NAMALWA (cell line): ENCODE data around the gene CAMK1D.

ENCODE experiments used
- DNase-seq: peaks from one replicate; pipeline ENCODE4 v3.0.0-alpha.2; 2015; ENCODE audit warnings: low spot score

Gene CAMK1D

GRCh38 chr10:12500381-12501303, 151.3 kb downstream of the CAMK1D start:
- no peak for DNase-seq

- no peak for DNase-seq
Measured at GRCh38 chr10:12501324-12501723, 152.0 kb downstream of the CAMK1D start.

- DNase-seq: no peak
Measured at GRCh38 chr10:12501841-12502525, 152.6 kb downstream of the CAMK1D start.

GRCh38 chr10:12502526-12503274, 153.4 kb downstream of the CAMK1D start:
- DNase-seq: no peak

- no peak for DNase-seq
Measured at GRCh38 chr10:12503311-12503710, 154.0 kb downstream of the CAMK1D start.

GRCh38 chr10:12504176-12504575, 154.8 kb downstream of the CAMK1D start:
- no peak for DNase-seq

GRCh38 chr10:12504628-12505027, 155.3 kb downstream of the CAMK1D start:
- no peak for DNase-seq

GRCh38 chr10:12505683-12506082, 156.3 kb downstream of the CAMK1D start:
- DNase-seq: no peak

GRCh38 chr10:12507165-12507850, 158.0 kb downstream of the CAMK1D start:
- DNase-seq: no peak

- no peak for DNase-seq
Measured at GRCh38 chr10:12508165-12508564, 158.8 kb downstream of the CAMK1D start.

- DNase-seq: no peak
Measured at GRCh38 chr10:12509016-12509793, 159.9 kb downstream of the CAMK1D start.

GRCh38 chr10:12509794-12510100, 160.4 kb downstream of the CAMK1D start:
- DNase-seq: no peak

GRCh38 chr10:12510501-12510941, 161.2 kb downstream of the CAMK1D start:
- no peak for DNase-seq

- DNase-seq: no peak
Measured at GRCh38 chr10:12510984-12511383, 161.6 kb downstream of the CAMK1D start.

GRCh38 chr10:12511651-12512050, 162.3 kb downstream of the CAMK1D start:
- DNase-seq: no peak

- no peak for DNase-seq
Measured at GRCh38 chr10:12512332-12513002, 163.1 kb downstream of the CAMK1D start.

GRCh38 chr10:12513003-12513365, 163.6 kb downstream of the CAMK1D start:
- no peak for DNase-seq

- no peak for DNase-seq
Measured at GRCh38 chr10:12513775-12514673, 164.7 kb downstream of the CAMK1D start.

GRCh38 chr10:12518024-12518423, 168.7 kb downstream of the CAMK1D start:
- DNase-seq: no peak

- no peak for DNase-seq
Measured at GRCh38 chr10:12521423-12521822, 172.1 kb downstream of the CAMK1D start.
